GM20431 (cell line): ENCODE data around the gene PPM1H.
"Not testable (repeated sequence)": the region's sequence is repeated elsewhere in the genome, so short reads cannot be mapped to it uniquely, and the experiment has no call there.

Experiments
- in situ Hi-C: fragments of 300-500 bp; cut with MseI, MboI; formaldehyde crosslinking; loops from one replicate; pipeline ENCODE4 v1.15.0; 2020; ENCODE audit warnings: low sequenced_read_pairs; ENCODE audit not compliant: unreplicated experiment

Gene PPM1H

DNA sequence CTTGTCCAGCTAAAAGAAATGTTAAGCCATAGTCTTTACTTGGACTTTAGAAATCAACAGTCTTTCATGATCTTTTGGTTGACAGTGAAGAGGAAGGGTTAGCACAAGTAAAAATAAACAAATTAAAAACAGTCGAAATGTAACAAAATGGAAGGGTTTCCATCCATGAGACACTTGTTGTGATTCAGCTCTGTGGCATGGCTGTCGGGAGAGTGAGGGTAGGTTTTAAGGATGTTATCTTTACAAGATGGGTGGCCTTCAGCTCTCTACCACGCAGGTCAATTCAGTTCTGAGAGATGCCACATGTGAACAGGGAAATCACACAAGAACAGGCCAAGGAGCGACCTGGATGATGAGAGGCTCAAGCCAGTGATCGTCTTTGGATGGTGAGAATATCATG lies 180.2 kb downstream of the PPM1H start:
- in situ Hi-C loops = no loop called here

DNA sequence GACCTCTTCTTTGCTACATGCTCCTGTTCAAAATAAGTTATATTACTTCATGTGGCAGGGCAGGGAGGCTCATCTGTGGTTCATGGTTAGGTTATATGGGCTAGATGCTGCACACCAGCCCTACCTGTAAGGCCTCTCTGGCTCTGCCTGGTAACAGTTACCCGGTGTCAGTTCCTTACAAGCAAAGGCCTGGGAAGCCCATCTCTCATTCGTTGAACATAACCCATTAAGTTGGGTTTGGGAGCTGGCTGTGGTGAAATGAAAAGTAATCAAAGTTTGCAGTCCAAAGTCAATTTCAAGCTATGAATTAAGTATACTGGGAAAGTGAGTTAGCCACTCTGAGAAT lies 183.2 kb downstream of the PPM1H start:
- in situ Hi-C loops = no loop called here

DNA sequence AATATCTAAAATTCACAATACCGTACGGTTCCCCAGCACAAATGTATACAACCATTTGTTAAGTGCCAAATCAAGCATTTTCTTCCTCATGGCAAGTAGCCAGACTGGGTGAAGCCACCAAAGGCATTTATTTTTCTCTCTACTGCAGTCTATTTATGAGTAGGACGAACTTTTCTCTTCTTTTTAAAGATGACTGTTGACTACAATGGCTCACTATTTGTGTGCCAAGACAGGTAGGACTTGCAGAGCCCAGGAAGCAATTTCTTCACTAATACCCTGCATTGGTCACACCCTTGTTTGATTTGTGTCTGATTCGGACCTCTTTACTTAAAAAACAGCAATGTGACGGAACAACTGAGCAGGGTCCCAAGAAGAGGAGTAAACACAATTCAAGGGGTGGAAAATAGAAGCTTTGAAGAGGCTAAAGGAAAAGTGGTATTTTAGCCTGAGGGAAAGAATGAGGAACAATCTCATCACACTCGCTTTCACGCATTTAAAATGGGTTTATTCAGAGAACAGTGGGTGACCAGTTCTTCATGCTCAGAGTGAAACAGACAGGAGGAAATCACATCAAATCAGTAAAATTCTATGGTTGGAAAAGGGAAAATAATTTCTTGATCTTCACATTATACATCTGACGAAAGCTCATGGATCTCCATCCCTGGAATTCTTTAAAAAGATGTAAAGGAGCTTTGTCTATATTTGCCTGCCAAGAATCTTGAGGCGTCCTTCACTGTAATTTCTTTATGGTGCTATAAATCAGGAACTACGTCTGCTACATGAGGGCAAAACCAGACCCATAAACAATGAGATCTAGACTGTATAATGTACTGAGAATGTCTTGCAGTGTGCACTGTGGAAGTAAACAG lies 183.8 kb downstream of the PPM1H start:
- in situ Hi-C loops = no loop called here

DNA sequence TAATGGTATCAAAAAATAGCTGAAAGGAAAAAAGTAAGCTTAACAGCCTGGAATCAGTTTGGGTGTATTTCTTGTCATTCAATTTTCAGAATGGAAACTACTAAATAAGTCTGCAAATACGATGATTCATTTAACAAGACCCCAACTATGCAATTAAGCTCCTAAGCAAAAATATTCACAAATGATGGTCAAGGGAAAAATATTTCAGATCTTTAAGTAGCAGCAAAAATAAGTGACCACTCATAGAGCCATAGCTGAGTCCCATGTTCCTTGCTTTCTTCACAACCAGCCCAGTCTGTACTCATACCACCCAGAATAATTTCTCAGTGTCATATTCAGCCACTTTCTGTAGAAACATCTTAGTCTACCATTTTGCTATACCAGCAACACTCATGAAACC lies 185.4 kb downstream of the PPM1H start:
- in situ Hi-C loops = no loop called here

DNA sequence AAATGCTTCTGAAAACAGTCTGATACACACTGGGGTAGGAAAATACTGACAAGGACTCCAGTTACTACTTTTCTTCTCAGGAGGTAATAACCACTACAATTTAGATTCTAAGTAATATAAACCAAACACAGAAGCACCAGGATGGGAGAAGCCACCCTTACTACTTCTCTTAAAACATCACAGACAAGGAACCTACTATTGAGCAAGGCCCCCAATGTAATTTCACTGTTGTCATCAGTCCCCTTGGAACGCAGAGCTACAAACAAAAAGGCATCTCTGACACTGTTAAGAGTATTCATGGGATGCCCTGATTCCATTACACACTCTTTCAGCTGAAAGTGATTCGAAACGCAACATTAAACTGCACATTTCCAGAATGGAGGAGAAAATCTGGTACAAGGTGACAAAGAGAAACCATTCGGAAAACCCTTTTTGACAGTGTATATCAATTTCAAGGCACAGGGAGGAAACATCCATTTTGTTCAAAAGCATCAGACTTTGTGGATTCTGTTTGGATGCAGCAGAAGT lies 185.9 kb downstream of the PPM1H start:
- in situ Hi-C loops = no loop called here

DNA sequence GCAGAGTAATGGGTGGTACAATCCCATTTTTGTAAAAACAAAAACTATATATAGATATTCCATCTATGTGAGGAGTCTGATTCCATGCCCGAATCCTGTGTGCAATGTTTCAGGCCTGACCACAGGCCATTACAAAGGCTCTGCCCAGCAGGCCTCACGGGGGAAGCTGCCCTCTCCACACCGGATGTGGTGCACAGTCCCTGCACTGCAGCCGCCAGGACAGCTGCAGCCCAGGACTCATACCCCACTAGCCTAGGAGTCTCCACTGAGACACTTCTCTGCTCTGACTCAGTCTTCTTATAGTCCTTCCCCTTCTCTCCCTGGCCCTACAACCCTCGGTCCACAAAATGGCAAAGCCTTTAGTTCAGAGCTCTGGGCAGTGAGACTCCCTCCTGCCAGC lies 190.4 kb downstream of the PPM1H start:
- in situ Hi-C loops = no loop called here

DNA sequence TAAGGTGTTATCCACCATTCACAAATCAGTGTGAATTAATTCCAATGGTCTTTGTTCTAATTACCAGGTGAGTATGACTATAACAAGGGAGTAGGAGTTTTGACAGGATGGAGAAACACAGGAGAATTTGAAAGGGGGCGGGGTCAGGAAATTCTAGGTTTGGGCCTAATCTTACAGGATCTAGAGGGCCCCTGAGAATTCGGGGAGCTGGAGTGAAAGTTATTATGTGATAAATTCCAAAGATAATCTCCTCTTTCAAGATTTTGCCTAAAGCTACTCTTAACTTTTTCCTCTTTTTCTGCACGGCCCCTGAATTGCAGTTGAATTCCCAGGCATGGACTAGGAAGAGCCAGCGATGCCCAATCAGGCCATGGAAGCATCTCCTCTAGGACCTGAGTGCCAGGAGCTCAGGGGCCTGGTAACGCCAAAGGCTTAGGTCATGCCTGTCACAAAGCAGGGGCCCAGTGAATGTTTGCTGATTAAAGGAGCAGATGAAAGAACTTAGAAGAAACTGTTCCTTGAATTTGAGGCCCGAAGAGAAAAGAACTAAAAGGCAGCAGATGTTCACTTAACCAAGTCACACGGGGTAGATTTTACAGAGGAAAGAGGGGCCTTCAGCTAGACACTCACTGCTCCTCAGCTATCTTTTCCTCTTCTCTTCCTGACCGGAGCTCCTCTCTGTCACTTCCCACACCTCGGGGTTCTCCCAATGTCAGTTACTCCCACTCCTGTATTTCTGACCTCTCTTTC lies 195.5 kb downstream of the PPM1H start:
- in situ Hi-C loops = no loop called here

DNA sequence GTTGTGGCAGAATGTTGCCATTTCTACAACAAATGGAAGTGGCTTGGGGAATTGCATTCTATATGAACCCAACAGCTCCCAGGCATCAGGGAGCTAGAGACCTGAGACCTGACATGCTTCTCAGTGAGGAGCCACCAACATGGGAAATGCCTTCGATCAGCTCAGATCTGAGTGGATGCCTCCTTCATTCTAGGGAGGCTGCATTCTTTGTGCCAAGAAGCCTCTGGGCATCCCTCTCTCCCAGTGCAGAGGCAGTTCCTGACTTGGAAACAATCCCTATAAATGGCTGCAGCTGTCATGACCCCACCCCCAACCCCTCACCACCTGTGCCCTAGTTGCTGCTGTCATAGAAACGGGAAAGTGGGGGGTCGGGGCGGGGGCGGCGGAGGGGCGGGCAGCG lies 196.3 kb downstream of the PPM1H start:
- in situ Hi-C loops = no loop called here

DNA sequence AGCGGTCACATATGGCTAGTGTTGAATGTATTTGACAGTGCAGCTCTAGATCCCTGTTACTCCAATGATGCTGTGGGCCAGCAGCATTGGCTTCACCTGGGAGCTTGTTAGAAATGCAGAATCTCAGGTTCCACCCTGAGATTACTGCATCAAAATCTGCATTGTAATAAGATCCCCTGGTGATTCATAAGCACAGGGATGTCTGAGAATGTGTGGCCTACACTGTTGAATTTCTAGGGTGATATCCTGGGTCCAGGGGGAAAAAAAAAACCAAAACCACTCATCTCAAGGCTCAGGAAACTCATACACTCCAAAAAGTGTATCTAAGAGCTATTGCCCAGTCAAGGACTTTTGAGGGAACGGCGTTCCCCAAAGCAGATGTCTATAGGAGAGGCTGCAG lies 196.8 kb downstream of the PPM1H start:
- in situ Hi-C loops = no loop called here

DNA sequence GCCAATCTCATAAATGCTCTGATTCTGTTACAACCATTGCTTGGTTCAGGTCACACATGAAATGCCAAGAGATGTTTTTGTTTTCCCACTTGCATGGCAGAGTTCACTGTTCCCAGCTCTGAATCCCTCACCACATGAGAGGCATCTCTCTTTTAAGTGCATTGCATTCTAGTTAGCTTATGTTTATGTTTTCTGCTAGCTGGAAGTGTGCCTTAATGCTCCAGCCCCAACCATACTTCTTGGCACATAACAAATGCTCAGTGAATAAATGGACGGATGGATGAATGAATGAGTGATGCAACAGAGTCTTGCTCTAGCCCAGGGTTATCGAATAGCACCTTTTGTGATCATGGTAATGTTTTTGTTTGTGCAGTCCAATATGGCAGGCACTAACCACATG lies 197.3 kb downstream of the PPM1H start:
- in situ Hi-C loops = no loop called here

DNA sequence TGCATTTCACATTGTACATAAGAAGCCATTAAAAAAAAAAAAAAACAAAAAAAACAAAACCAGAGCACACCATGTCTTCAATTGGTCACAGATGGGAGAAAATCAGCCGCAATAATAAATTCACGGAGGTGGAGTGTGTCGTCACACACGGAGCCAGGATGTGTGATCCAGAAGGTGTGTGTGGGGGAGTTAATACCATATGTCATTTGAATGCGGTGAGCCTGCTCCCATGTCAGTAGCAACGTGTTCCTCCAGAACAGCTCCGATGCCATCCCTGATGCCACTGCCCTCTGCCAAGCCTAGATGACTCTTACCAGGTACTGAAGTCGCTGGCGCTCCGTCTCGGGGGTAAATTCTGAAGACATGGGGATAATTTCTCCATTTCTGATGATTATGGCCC lies 197.8 kb downstream of the PPM1H start:
- in situ Hi-C loops = no loop called here

DNA sequence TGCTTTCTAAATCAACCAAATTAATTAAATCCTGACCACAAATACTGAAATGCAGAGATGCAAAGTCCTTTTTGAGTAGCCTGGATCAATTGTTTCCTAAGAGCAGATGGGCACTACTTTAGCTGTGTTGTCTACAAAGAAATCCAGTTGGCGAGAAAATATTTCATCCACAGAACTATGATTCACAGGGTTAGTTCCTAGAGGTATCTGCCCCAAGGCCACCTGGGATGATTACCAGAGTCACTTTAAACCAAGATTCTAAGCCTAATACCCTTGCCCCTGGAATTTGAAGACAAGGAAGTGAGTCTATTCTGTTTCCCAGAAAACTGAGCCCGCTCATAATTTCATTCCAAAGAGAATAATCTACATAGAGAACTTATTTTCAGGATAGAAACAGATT lies 198.4 kb downstream of the PPM1H start:
- in situ Hi-C loops = no loop called here

DNA sequence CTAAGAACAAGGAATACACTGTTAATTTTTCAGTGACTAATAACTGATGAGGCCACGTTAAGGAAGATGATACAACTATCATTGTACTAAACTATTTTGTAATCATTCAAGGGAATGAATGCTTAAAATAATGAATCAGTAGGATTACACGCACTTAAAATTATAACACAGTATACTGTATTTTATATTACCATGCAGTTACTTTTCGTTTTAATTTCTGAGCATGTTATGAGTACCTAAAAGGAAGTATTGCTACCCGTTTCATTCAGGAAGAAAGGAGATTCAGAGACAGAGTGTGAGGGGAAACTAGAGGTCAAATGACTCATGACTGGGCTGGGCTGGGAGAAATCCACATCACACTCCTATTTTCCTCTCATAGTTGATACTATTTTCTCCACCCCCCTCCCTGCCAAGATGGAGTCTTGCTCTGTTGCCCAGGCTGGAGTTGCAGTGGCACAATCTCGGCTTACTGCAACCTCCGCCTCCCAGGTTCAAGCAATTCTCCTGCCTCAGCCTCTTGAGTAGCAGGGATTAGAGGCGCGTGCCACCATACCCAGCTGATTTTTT lies 202.0 kb downstream of the PPM1H start:
- in situ Hi-C loops = no loop called here

DNA sequence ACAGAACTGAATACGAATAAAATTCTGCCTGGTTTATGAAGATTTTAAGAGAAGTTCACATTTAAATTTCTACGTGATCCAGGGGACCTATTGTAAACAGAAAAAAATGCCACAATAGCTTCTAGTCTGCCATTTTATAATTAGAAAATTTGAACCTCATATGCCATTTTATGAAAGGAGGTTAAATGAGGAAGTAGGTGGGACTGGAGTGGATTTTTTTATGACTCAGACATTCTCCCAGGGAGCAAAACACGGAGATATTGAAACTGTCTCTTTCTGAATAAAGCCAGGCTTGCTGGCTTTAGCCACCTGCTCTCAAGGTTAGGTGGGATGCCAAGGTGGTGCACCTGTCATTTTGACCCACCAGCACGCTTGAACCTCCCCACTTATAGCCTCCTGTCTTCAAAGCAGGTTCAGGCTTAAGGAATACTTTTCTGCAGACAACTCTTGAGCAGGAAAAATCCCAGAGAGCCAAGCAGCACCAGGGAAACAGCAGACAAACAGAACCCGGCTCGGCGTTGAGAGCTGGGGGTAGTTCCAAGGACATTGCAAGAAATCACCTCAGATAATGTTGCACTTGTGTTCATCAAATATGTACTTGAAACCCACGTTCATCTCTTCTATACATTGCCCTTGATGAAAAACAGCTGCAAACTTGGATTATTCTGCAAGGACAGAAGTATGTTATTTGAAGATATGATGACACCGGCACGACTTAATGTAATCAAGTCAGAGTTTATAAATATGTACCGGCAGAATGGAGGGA lies 203.7 kb downstream of the PPM1H start:
- in situ Hi-C loops = no loop called here

DNA sequence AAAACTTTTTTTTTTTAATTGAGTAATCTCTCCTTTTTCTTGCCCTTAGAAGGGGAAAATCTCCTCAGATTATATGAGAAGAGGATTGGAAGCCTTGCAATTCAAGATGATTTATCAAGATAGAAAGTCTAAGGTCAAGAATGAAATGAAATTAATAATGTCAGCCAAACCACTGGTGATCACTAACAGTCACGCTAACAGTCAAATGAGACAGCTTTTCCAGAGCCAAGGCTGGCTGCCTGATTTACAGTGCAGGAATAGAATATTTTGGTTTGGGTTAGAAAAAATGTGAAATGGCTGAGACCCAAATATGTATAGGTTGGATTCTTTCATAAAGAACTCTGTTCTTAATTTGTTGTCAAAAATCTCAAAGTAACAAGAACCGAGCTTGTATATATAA lies 204.3 kb downstream of the PPM1H start:
- in situ Hi-C loops = no loop called here

DNA sequence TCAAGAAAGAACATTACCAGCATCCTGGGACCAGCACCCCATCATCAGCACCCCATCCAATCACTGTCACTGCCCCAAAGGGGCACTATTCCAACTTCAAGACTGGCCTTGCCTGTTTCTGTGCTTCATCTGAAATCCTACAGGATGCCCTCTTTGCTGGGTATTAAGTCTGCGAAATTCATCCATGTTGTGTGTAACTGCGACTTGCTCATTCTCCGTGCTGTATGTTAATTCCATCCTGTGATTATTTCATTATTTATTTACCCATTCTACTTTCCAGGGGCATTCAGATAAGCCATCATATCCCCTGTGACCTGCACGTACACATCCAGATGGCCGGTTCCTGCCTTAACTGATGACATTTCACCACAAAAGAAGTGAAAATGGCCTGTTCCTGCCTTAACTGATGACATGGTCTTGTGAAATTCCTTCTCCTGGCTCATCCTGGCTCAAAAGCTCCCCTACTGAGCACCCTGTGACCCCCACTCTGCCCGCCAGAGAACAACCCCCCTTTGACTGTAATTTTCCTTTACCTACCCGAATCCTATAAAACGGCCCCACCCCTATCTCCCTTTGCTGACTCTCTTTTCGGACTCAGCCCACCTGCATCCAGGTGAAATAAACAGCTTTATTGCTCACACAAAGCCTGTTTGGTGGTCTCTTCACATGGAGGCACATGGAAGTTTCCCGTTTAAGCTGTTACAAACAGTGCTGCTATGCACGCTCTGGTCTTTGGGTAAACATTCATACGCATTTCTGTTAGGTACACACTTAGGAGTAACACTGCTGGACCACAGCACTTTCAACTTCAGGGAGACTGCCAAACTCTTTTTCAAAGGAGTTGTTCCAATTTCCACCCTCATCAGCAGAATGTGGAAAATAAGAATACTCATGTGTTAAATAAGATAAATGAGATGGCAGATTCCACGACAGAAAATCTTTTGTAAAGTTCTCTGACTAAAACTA lies 205.1 kb downstream of the PPM1H start:
- in situ Hi-C loops = not testable (repeated sequence)

DNA sequence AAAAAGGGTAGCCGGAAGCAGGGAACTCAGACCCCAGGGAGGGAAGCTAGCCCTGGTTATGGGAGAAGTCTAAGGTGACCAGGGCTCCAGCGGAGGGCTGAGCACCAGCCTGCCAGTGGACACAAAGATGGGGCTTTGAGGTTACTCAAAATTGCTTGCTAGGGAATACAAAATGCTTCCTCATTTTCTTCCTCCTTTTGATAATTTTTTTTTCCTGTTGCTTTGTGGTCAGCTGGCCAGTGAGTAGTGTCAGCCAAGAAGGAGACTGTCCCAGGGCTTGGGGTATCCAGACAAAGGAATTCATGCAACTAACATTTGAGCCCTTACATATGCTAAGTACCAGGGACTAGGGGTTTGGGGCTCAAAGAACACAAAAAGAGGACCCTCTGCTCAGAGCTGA lies 206.2 kb downstream of the PPM1H start:
- in situ Hi-C loops = no loop called here

DNA sequence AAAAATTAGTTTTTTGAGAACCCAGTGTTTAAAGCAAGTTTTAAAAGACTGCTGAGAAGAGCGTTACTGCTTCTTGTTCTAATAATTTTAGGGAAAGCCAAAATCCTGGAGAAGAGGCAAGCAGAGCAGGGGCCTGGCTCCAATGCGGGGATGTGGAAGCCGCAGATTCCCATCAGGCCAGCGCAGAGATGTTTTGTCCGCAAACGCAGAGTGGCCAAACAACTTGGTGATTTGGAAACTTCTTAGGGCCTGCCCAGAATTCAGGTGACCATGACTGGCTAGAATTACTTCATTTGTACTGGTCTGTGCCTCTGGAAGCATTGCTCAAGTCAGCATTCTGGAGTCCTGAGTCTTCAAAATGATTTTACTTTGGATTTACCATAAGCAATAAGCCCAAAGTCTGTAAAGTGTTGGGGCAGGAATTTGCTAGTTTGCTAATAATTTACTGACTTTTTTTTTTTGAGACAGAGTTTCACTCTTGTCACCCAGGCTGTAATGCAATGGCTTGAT lies 208.4 kb downstream of the PPM1H start:
- in situ Hi-C loops = no loop called here

DNA sequence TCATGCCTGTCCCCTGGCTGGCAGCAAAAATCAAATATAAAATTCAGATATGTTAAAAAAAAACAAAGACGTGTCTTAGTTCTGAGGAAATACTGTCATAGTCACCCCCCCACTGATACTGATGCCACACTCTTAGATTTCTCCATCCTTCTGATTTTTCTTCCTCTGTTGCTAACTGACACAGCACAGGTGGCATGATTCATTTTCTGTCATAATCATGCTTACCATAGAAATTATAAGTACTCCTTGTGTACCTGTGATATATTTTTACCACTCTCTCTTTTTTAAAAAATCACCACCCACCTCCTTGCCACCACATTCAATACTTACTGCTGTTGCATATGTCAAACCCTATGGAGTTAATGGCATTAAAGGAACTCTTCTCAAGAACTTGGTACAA lies 209.2 kb downstream of the PPM1H start:
- in situ Hi-C loops = no loop called here
